NCI-H2081 (cell line): Measurements from ENCODE around the gene SELENOS.

Experiments used
- DNase-seq, 2 experiments: peaks; one replicate each; lab custom pipeline; 2025; lab: John Stamatoyannopoulos, UW

SELENOS gene

GRCh38 chr15:101250873-101251829, 26.1 kb downstream of the SELENOS start:
- DNase-seq: peak; percentile 58 to 60

- DNase-seq: peak in 1 of 2 experiments; percentile 29
Observed at GRCh38 chr15:101250341-101250831, 26.9 kb downstream of the SELENOS start.

- no peak for DNase-seq
Observed at GRCh38 chr15:101248274-101248673, 29.0 kb downstream of the SELENOS start.

DNA sequence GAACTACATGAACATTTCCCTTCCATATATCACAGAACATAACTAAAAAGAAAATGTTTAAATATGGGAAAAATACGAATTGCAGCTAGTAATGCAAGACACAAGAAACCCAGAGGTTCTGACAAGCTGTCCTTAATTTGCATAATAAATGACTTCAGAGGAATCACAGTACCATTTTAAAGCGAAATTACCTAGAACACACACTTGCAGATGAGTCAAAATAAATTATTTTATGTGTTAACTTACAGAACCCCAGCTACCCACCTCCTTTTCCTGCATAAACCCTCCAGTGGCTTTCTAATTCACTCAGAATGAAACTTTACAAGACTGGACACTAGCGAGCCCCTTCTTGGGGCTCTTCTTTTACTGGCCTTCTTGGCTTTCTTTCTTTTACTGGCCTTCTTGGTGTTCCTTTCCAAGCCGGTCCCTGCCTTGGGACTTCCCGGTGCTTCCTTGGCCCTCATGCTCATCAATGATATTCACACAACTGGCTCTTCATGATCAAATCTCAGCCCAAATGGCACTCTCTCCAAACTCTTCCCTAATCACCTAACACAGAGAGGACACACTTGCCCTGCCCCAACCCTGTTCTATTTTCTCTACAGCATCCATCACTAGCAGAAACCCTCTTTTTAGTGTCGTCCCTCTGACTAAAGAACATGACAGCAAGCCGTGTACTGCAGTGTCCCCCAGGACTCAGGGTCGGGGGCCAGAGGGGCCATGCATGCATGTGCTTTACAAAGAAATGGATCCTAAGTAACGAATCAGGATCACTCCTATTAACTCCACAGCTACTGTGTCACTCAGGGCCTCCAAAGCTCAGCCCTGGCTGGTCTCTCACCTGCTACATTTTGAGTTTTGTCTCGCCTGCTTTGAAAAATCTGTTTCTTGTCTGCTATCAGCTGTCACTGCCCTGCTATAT, 30.2 kb downstream of the SELENOS start:
- DNase-seq: no peak

DNA sequence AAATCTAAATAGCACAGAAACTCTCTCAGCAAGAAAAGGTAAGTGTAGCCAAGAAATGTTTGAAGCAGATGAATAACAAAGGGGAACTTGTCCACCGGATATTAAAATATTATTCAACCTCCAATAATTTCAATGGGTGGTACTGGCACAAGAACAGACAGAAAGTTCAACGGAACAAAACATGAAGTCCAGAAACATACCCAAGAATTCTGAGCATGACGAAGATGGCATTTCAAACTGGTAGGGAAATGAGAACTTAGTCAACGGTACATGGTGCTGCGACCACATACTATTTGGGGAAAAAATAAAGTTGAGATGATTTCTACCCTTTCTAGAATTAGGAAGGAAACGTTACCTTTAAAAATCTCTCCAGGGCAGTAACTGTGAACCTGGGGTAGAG, 30.9 kb downstream of the SELENOS start:
- DNase-seq: no peak

DNA sequence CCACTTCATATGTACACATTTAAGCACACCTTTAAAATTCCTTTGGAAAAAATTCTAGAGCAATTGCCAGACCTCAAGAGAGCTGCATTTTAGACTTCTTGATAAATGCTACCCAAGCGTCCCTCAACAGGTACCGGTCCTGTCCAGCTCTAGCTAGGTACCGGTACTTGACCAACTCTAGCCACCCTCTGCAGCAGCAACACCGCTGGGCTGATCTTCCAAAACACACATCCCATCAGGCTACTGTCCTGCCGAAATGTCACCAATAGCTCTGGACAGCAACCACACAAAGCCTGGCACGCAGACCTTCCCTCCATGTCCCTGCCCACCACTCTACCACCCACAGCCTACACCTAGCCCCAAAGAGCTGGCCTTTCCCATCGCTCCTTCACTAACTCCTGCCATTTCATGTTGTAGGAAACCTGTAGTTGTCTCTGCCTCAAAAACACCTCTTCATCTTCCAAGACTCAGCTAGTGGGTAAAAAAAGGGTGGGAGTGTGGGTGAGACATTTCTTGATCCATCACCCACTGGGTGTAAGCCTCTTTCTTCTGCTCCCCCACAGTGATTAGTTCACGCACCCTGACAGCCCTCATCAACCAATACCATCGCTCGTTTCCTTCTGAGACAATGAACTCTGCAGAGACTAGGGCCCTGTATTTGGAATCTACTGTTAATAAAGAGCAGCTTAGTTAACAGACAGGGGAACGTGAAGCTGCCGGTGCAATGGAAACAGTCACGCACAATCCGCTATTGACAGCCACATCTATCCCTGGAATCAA, 32.2 kb downstream of the SELENOS start:
- no peak for DNase-seq

- DNase-seq: no peak
Observed at GRCh38 chr15:101244036-101244781, 33.1 kb downstream of the SELENOS start.

- DNase-seq: no peak
Observed at GRCh38 chr15:101243420-101243819, 33.9 kb downstream of the SELENOS start.

DNA sequence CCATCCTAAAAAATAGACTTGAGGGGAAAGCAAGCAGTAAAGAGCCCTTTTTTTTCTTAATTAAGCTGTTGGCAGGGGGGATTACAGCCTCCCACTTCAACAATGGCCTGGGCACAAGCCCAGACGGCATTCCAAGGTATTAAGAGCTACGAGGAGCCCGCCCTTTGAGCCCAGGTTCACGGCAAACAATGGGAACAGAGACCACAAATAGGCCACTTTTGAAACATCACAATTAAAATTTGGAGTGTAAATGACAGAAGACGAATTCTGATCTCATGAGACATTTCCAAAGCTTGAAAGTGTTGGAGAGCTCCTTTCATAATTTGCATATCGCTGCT, 34.3 kb downstream of the SELENOS start:
- no peak for DNase-seq

GRCh38 chr15:101242160-101242998, 34.9 kb downstream of the SELENOS start:
- DNase-seq: no peak

- DNase-seq: no peak
Observed at GRCh38 chr15:101240358-101240757, 36.9 kb downstream of the SELENOS start.

DNA sequence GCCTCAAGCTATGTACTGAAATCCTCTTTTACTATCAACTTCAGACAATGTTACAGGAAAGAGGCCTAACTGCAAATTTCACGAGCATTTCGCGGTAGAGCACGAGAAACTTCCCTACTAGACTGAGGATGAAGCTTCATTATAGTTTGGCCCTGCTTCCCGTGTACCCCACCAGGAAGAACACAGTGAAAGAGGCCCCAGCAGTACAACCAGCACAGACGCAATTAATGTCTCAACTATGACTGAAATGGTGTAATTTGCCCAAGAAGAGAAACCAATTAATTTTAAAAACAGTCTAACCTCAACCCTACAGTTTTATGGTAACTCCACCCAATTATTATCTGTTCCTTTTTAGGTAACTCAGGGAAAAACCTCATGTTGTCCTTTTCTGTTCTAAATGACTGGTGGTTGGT, 37.6 kb downstream of the SELENOS start:
- no peak for DNase-seq

DNA sequence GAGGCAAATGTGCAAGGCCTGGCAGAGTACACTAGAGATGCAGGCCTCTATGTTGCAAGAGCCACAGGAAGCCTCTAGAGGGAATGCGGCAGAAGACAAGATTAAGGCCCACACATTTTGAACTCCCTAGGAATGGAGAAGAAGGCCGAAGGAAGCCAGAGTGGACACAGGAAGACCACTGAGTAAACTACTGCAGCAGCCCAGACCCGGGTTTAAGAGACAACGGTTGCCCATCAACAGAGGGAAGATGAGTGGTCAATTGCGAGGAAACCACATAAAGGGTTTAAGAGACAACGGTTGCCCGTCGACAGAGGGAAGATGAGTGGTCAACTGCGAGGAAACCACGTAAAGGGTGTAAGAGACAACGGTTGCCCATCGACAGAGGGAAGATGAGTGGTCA, 40.0 kb downstream of the SELENOS start:
- DNase-seq: no peak

DNA sequence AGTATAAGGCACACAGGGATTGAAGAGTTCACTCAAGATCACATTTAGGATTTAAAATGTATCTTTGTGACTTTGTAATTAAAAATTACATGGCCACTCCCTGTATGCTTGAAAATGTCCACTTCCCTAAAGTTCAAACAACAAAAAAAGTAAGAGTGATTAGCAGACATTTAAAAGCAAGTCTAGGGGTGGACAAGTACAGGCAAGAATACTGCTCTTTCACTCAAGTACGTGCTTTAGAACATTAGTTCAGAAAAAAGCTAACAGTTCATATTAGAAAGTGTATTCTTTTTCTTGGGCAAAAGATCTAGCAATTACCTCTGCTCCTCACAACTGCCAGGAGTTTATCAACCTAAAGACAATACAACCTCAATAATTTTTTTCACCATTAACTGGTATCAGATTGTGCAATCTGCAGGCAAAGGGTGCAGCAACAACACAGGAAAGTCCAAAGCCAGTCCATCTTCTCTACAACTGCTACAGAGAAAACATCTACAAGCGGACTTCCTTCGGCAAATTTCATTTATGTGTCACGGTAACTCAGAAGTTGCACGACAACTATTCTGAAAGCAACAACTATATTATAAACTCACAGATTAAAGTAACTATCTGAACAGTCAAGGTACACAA, 43.5 kb downstream of the SELENOS start:
- no peak for DNase-seq

- DNase-seq: no peak
Observed at GRCh38 chr15:101232677-101233076, 44.6 kb downstream of the SELENOS start.

DNA sequence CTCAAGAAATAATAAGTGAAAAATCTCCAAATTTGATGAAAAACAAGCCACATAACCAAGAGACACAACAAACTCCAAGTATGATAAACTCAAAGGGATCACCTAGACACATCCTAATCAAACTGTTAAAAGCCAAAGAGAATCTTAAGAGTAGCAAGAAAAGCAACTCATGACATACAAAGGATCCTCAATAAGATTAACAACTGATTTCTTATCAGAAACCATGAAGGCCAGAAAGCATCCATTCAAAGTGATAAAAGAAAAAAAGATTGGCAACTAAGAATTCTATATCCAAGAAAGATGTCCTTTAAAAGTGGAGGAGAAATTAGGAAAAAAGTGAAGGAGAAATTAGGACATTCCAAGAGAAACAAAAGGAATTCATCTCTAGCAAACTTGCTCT, 49.0 kb downstream of the SELENOS start:
- no peak for DNase-seq

- DNase-seq: no peak
Observed at GRCh38 chr15:101225658-101226057, 51.6 kb downstream of the SELENOS start.
